OCI-LY1 (cell line): ENCODE results near the gene ADGRL4.

Experiments used
- CTCF ChIP-seq: fragments of 200-600 bp; sonication (generic), shearing (Covaris generic); IDR thresholded peaks from 2 replicates; pipeline ENCODE4 v1.5.1; 2017; ENCODE audit warnings: mild to moderate bottlenecking, antibody characterized with exemption, low read length, moderate library complexity, mixed read lengths
- EZH2 ChIP-seq: fragments of 200-600 bp; sonication (generic), shearing (Covaris generic); IDR thresholded peaks from 2 replicates; pipeline ENCODE4 v1.8.0; 2017; ENCODE audit warnings: borderline replicate concordance, mixed run types, mild to moderate bottlenecking, antibody characterized with exemption, low read length, moderate library complexity, mixed read lengths

- TF ChIP-seq CTCF = no peak
- no peak for TF ChIP-seq EZH2
Observed at GRCh38 chr1:79010589-79010988, 4.1 kb upstream of the ADGRL4 start.
